ENCODE data around the gene C20orf144. TPM values are rescaled to one million over a fixed set of nuclear protein-coding genes. Genes with fewer than 3 reads are reported as not detected.

Gene C20orf144
- total and polyA plus RNA-seq, 2 experiments from 2014 or later, result 0.26 to 0.66 TPM

GRCh38 chr20:33645396-33645795, 16.7 kb upstream of the C20orf144 start:
- no peak for ATAC-seq
- H3K9me2 ChIP-seq (ENCODE audit: insufficient read depth), result no peaks in the 10 kb centered on the region
- TF ChIP-seq ZNF462 (CRISPR knock-in tag; IDR thresholded peaks at IDR 0.05) (no peak), REST (IDR thresholded peaks at IDR 0.05; ENCODE audit: unreplicated experiment) (no peak), CTCF (conservative IDR thresholded peaks at IDR 0.05; ENCODE audit: low read depth in 2 of 2) (no peak), EZH2phosphoT487 (IDR thresholded peaks at IDR 0.05; ENCODE audit: unreplicated experiment) (no peak), ZNF331 (CRISPR knock-in tag; IDR thresholded peaks at IDR 0.05; ENCODE audit: low read depth) (no peak), POLR2AphosphoS5 (IDR thresholded peaks at IDR 0.05; ENCODE audit: low read depth) (no peak), NANOG (IDR thresholded peaks at IDR 0.05; ENCODE audit: borderline replicate concordance) (no peak), ETS1 (IDR thresholded peaks at IDR 0.05) (no peak), EZH2 (IDR thresholded peaks at IDR 0.05; ENCODE audit: low read depth, unreplicated experiment) (no peak), CREB1 (CRISPR knock-in tag; IDR thresholded peaks at IDR 0.05; ENCODE audit: low read depth) (no peak), ZNF114 (CRISPR knock-in tag; IDR thresholded peaks at IDR 0.05) (no peak), JUNB (IDR thresholded peaks at IDR 0.05; ENCODE audit: unreplicated experiment) (no peak), STAT1 (IDR thresholded peaks at IDR 0.05; ENCODE audit: unreplicated experiment) (no peak)

More at GRCh38 chr20:33645396-33645795, 16.7 kb upstream of the C20orf144 start:
- no peak overlapping the region for H3K27ac Mint-ChIP-seq
- Histone ChIP-seq H3K36me3 (ENCODE audit: insufficient read depth) (no peaks in the 10 kb centered on the region), H3K4me1 (ENCODE audit: insufficient read depth) (no peaks in the 10 kb centered on the region; the same call in 1 of the 2 replicates), H3K4me3 (no peak overlapping the region), H3F3A (replicated peaks; ENCODE audit: low read depth) (no peaks in the 10 kb centered on the region), H3K79me2 (replicated peaks; ENCODE audit: insufficient read depth) (no peaks in the 10 kb centered on the region), H2AFZ (no peak overlapping the region), H3K27ac (ENCODE audit: low read depth) (no peak overlapping the region), H3K27me3 (ENCODE audit: insufficient read depth) (no peaks in the 10 kb centered on the region), H4K20me1 (replicated peaks; ENCODE audit: insufficient read depth) (peaks cover 3% of the 10 kb centered on the region; the same call in 1 of the 2 replicates), H3K4me2 (no peak overlapping the region)
- H3K9me3 Mint-ChIP-seq, result no peaks in the 10 kb centered on the region
- DNase-seq (ENCODE audit: low spot score), result no peak
- no peak overlapping the region for H3K4me3 Mint-ChIP-seq
- H3K4me1 Mint-ChIP-seq, result peaks cover 5% of the 10 kb centered on the region; the same call in 2 of the 3 replicates
- H3K27me3 Mint-ChIP-seq (ENCODE audit: insufficient read depth, low read depth, poor library complexity), result peaks cover 3% of the 10 kb centered on the region
- peaks cover 16% of the 10 kb centered on the region for H3K36me3 Mint-ChIP-seq (ENCODE audit: low read depth)
